Measurements from ENCODE around the gene NDC80. TPM values are rescaled to one million over a fixed set of nuclear protein-coding genes. Genes with fewer than 3 reads are reported as not detected.

NDC80 gene
- polyA plus RNA-seq, 3 donors = 0.07 TPM; not detected in 2

DNA sequence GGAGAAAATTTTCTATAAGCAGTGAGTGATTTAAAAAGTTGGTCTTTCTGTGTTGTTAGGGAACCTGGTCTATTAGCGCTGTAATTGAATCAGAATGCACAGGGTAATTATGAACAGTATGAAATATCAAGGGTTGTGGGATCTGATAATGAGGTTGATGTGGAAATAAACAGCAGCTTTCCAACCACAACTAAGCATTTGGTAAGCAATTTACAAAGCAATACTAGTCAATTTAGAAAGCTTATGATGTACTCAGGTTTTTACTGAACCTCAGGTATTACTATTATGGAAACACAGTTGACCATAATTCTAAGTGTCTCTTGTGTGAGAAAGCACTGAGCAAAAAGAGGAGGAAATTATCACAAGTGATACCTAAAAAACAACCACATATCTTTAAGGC is 73.2 kb downstream of the NDC80 start:
- Mint-ChIP-seq H3K36me3 (no peaks in the 10 kb centered on the region), H3K9me3 (no peaks in the 10 kb centered on the region), H3K4me3 (no peak overlapping the region), H3K4me1 (peaks cover 25% of the 10 kb centered on the region), H3K27me3 (ENCODE audit: low read depth in 3 of 3) (no peaks in the 10 kb centered on the region), H3K27ac (no peak overlapping the region)
- 100% methylated on average over 1 of the region's 1 CpG for WGBS (ENCODE audit: insufficient coverage)
- Histone ChIP-seq H3K4me1 (ENCODE audit: control insufficient read depth in 1 of 2, insufficient read depth in 2 of 2, low read length in 2 of 2) (peaks cover 72 to 81% of the 10 kb centered on the region in 2 donors), H4K20me1 (ENCODE audit: insufficient read depth, low read length) (no peaks in the 10 kb centered on the region), H2AFZ (ENCODE audit: insufficient read depth, low read depth, low read length, poor library complexity, severe bottlenecking) (no peak overlapping the region), H3K27me3 (ENCODE audit: control insufficient read depth in 2 of 2, insufficient read depth in 2 of 2, low read length in 2 of 2) (no peaks in the 10 kb centered on the region), H3K27ac (ENCODE audit: low read depth in 1 of 2, low read length in 2 of 2) (no peak overlapping the region), H3K9ac (ENCODE audit: insufficient read depth, low read length, poor library complexity, severe bottlenecking) (no peak overlapping the region), H3K36me3 (replicated peaks in 1 of 2; ENCODE audit: control insufficient read depth in 1 of 2, insufficient read depth in 2 of 2, low read length in 2 of 2) (no peaks in the 10 kb centered on the region), H3K79me2 (ENCODE audit: insufficient read depth, low read length) (no peaks in the 10 kb centered on the region), H3K4me3 (replicated peaks in 1 of 3; ENCODE audit: low read depth in 2 of 3, low read length in 3 of 3) (no peak overlapping the region), H3K9me3 (replicated peaks in 1 of 2; ENCODE audit: control insufficient read depth in 1 of 2, insufficient read depth in 1 of 2, low read length in 2 of 2) (no peaks in the 10 kb centered on the region), H3K4me2 (replicated peaks; ENCODE audit: extremely low read depth, low read length, poor library complexity, severe bottlenecking) (no peak overlapping the region)
- intact Hi-C loops (cut with micrococcal nuclease) = loop anchor here in 1 of 2 donors (5.0 to 10.0 kb wide), 2 partner anchors 603 to 950 kb away; partner anchors contain the start of gene MYL12A
- no peak for DNase-seq
- TF ChIP-seq, protein P1, sequence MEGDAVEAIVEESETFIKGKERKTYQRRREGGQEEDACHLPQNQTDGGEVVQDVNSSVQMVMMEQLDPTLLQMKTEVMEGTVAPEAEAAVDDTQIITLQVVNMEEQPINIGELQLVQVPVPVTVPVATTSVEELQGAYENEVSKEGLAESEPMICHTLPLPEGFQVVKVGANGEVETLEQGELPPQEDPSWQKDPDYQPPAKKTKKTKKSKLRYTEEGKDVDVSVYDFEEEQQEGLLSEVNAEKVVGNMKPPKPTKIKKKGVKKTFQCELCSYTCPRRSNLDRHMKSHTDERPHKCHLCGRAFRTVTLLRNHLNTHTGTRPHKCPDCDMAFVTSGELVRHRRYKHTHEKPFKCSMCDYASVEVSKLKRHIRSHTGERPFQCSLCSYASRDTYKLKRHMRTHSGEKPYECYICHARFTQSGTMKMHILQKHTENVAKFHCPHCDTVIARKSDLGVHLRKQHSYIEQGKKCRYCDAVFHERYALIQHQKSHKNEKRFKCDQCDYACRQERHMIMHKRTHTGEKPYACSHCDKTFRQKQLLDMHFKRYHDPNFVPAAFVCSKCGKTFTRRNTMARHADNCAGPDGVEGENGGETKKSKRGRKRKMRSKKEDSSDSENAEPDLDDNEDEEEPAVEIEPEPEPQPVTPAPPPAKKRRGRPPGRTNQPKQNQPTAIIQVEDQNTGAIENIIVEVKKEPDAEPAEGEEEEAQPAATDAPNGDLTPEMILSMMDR (IDR thresholded peaks at IDR 0.05) = no peak

DNA sequence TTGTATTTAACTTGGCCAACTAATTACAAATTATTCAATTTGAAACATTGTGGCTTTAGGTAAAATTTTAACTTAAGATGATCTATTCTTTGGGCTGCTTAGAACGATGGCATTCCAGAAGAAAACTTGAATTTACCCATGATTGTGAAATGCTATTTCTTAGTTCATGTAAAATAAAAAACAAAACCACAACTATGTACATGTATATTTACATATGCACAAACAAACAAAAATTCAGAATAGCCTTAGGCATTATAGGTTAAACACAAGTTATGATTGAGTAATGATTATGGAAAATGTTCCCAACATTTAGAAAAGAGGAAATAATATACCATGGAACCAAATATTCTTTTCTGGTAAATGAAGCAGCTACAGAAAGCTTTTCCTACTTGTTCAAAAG is 80.6 kb downstream of the NDC80 start:
- H3K4me3 ChIP-seq (replicated peaks in 1 of 3; ENCODE audit: low read depth in 2 of 3, low read length in 3 of 3) = no peak overlapping the region
- H3K9me3 ChIP-seq (replicated peaks in 1 of 2; ENCODE audit: control insufficient read depth in 1 of 2, insufficient read depth in 1 of 2, low read length in 2 of 2) = no peaks in the 10 kb centered on the region
- no peak overlapping the region for H3K9ac ChIP-seq (ENCODE audit: insufficient read depth, low read length, poor library complexity, severe bottlenecking)
- no peaks in the 10 kb centered on the region for H3K9me3 Mint-ChIP-seq
- no peak overlapping the region for H3K4me2 ChIP-seq (replicated peaks; ENCODE audit: extremely low read depth, low read length, poor library complexity, severe bottlenecking)
- no peak overlapping the region for H3K27ac Mint-ChIP-seq
- peaks cover 13% of the 10 kb centered on the region for H4K20me1 ChIP-seq (ENCODE audit: insufficient read depth, low read length)
- WGBS (ENCODE audit: insufficient coverage) = no CpG with 5 or more reads among the region's 1 CpG
- no peaks in the 10 kb centered on the region for H3K36me3 Mint-ChIP-seq
- H3K4me1 Mint-ChIP-seq = peaks cover 51% of the 10 kb centered on the region
- H2AFZ ChIP-seq (ENCODE audit: insufficient read depth, low read depth, low read length, poor library complexity, severe bottlenecking) = no peak overlapping the region
- H3K36me3 ChIP-seq (replicated peaks in 1 of 2; ENCODE audit: control insufficient read depth in 1 of 2, insufficient read depth in 2 of 2, low read length in 2 of 2) = no peaks in the 10 kb centered on the region
- TF ChIP-seq, protein P1 (IDR thresholded peaks at IDR 0.05) = no peak
- DNase-seq = no peak
- peaks cover 0 to 5% (median 0%) of the 10 kb centered on the region in 3 donors for H3K27me3 Mint-ChIP-seq (ENCODE audit: low read depth in 3 of 3)
- peaks cover 27% of the 10 kb centered on the region for H3K79me2 ChIP-seq (ENCODE audit: insufficient read depth, low read length)
- H3K4me3 Mint-ChIP-seq = no peak overlapping the region
- peaks cover 46 to 60% of the 10 kb centered on the region in 2 donors for H3K4me1 ChIP-seq (ENCODE audit: control insufficient read depth in 1 of 2, insufficient read depth in 2 of 2, low read length in 2 of 2)
- intact Hi-C loops (cut with micrococcal nuclease) = loop anchor here (10.0 kb wide), 5 partner anchors 47 to 803 kb away; partner anchors contain the start of genes EMILIN2 (in 1 of the 2), METTL4 (in 1 of the 2), NDC80 (in 1 of the 2) and TGIF1 (in 1 of the 2)
- H3K27me3 ChIP-seq (ENCODE audit: control insufficient read depth in 2 of 2, insufficient read depth in 2 of 2, low read length in 2 of 2) = no peaks in the 10 kb centered on the region
- no peak overlapping the region for H3K27ac ChIP-seq (ENCODE audit: low read depth in 1 of 2, low read length in 2 of 2)

All from CD14-positive monocyte (primary cell).